GM20000 (cell line): ENCODE data around the gene MBLAC2.

Source experiments
- DNase-seq: peaks from one replicate; pipeline ENCODE4 v3.0.0; 2012; ENCODE audit warnings: low spot score
- TF ChIP-seq, protein P1 (sequence below): IDR thresholded peaks from 2 replicates; pipeline ENCODE4 v1.5.1; 2012; ENCODE audit warnings: mild to moderate bottlenecking, control low read depth; ENCODE audit errors: extremely low read depth, missing control alignments

The MBLAC2 gene

DNA sequence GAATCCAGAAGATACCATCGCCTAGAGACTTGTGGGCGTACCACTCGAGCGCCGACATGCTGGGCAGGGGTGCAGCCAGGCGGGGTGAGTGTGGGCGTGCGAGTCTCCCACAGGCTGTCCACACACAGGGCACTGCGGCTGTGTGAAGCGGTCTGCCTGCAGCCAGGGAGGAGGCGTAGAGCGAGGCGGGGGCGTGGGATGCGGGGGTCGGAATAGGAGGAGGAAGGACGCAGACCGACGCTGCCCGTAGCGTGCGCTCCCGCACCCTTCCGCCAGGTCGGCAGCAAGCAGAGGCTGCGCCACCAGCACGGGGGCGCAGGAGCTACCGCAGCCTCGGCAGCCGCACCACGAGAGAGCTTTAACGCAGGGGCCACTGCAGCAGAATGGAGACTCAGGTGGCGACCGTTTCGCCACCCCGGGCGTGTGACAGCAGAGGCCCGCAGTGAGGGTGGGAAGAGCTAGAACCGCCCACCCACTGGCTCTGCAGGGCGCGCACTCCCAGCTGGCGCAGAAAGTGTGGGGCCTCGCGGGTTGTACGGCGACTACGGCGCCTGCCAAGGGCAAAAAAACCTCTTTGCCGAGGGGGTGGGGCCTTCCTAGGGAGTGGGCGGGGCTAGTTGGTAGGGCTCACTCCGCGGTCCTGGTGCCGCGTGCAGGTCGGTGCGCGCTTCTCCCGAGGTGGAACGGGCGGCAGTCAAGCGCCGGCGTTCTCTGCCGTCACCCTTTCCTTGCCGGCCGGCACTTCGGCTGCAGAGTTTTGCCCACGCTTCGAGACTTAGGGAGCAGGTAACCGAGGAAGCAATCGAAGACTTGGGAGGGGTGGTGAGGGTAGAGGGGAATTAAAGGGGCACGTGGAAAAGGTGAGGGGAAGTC lies at the start of gene MBLAC2, which contains the start of gene POLR3G:
Gene MBLAC2, minus strand, starts transcription at position 537 of the 873 bp plus-strand sequence. Its CDS starts 479 bp downstream, at position 58.
Gene POLR3G, plus strand, starts transcription at position 630 of the 873 bp plus-strand sequence. CDS start 10,704 bp downstream, outside the sequence.
- TF ChIP-seq, protein P1, sequence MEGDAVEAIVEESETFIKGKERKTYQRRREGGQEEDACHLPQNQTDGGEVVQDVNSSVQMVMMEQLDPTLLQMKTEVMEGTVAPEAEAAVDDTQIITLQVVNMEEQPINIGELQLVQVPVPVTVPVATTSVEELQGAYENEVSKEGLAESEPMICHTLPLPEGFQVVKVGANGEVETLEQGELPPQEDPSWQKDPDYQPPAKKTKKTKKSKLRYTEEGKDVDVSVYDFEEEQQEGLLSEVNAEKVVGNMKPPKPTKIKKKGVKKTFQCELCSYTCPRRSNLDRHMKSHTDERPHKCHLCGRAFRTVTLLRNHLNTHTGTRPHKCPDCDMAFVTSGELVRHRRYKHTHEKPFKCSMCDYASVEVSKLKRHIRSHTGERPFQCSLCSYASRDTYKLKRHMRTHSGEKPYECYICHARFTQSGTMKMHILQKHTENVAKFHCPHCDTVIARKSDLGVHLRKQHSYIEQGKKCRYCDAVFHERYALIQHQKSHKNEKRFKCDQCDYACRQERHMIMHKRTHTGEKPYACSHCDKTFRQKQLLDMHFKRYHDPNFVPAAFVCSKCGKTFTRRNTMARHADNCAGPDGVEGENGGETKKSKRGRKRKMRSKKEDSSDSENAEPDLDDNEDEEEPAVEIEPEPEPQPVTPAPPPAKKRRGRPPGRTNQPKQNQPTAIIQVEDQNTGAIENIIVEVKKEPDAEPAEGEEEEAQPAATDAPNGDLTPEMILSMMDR: no peak
- DNase-seq: peak; percentile 91

DNA sequence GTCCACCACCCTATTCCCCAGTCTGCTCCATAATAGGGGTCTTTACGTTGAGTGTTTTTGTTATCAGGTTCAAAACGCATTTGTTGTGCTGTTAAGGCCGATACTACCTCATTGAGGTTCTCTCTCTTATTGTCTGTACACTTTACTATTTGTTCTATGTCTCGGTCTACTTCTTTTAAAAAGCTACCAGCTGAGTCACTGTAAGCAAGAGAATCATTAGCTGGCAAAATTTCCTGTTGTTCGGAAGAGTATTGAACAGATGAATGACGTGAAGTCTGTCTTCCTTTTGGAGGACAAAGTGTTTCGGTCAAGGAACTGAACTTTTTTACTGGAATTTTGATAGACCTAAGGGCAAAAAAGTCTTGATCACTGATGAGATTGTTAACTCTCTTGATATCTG lies 44.5 kb upstream of the MBLAC2 start:
- no peak for DNase-seq
- TF ChIP-seq, protein P1: no peak

DNA sequence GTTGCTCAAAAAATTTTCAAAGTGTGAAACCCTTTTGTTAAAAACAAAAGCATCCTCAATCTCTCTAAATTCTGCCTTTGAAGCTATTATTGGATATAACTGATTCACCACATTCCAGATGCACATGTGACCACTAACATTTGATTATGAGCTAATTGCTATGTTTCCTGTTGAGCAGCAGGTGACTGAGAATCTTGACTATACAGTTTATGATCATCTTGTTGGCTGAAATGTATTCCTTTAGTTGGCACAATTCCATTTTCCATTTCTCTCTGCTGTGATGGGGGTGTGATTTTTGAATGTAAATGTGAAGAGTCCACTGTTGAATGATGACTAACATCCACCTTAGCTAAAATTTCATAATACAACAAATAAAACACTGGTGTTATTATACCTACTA lies 44.1 kb upstream of the MBLAC2 start:
- TF ChIP-seq, protein P1: no peak
- DNase-seq: no peak

DNA sequence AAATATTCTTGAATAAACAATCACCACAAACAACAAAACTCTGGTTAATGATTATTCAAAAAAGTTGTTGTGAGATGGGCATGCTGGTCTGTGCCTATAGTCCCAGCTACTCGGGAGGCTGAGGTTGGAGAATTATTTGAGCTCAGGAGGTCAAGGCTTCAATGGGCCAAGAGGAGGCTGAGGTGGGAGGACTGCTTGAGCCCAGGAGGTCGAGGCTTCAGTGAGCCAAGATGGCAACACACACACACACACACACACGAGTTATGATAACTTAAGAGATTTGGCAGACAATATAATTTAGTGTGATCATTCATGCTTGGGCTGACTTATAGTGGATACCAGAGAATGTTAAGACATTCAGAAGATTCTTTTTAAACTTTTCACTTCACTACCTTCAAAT lies 39.9 kb upstream of the MBLAC2 start:
- TF ChIP-seq, protein P1: no peak
- DNase-seq: no peak

DNA sequence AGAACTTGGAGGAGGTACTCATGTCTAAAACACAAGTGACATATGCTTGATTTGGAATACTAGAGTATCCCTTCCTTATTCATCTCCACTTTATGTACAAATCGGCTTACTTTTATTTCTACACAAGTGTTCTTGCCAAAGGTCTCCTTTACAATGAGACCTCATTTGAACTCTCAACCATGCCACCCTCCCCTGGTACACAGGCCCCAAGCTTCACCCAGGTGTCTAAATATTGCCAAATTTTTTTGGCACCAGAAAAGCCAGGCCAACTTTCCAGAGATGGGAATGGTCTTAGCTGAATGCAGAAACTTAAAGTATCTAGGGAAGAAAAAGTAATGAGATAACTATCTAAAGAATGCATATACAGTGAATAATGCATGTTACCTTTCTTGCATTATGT lies 35.9 kb upstream of the MBLAC2 start:
- no peak for DNase-seq
- TF ChIP-seq, protein P1: no peak

DNA sequence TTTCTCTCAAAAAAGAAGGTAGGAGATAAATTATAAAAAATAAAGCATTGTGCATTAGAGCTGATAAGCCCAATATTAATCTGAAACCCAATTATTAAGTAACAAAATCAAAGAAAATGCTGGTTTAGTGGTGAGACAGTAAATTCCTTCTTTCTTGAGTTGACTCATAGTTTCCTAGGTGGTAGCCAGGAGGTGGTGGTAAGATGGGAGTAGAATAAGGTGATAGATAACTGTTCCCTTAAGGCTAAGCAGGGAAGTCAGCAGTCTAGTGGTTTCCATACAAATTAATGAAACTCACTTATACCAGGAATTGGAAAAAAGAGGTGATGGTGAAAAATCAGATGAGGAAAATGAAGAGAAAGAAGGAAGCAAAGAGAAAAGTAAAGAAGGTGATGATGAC lies 31.6 kb upstream of the MBLAC2 start:
- TF ChIP-seq, protein P1: no peak

DNA sequence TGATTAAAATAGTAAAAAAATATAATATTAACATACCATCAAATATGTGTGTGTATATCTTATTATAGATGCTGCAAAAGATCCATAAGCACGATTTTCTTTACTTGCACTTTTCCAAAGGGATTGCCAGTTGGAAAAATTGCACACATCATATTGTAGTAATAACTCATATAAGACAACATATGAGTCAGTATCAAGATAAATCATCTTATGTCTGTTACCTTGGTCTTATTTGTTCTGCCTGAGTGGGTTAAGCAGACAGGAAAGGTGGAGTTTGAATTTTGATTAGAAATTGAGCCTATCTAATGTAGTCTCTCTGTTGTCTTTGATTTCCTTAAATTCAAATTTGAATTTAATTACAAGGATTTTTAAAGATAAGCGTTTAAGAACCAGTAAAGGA lies 30.2 kb upstream of the MBLAC2 start:
- no peak for DNase-seq
- TF ChIP-seq, protein P1: no peak

More for the DNA sequence above, 31.6 kb upstream of the MBLAC2 start:
- no peak for DNase-seq
